ENCODE results near the gene DPEP3.

DPEP3 gene

GRCh38 chr16:67936880-67937605, 43.3 kb downstream of the DPEP3 start:
- TF ChIP-seq CTCF (IDR thresholded peaks at IDR 0.05; ENCODE audit: insufficient read depth, low read length, poor library complexity, severe bottlenecking) (no peak), EZH2phosphoT487 (conservative IDR thresholded peaks at IDR 0.05; ENCODE audit: low read length) (no peak)
- Histone ChIP-seq H3F3A (ENCODE audit: insufficient read depth) (peaks cover 11% of the 10 kb centered on the region), H3K4me3 (ENCODE audit: insufficient read depth, low read length, poor library complexity, severe bottlenecking) (peak overlapping the region; percentile 77), H3K36me3 (ENCODE audit: low read length) (no peaks in the 10 kb centered on the region), H3K9ac (ENCODE audit: low read length) (peak overlapping the region; percentile 89), H3K27ac (ENCODE audit: low read depth, low read length) (peak overlapping the region; percentile 89), H3K4me2 (ENCODE audit: low read depth, low read length, poor library complexity, severe bottlenecking) (peak overlapping the region; percentile 89), H3K79me2 (ENCODE audit: insufficient read depth, low read length) (peaks cover 25% of the 10 kb centered on the region), H3K27me3 (ENCODE audit: low read length) (no peaks in the 10 kb centered on the region), H3K9me3 (ENCODE audit: insufficient read depth, low read length) (no peaks in the 10 kb centered on the region), H4K20me1 (ENCODE audit: low read depth, low read length) (no peaks in the 10 kb centered on the region), H3K9me2 (replicated peaks; ENCODE audit: insufficient read depth, low read length) (no peaks in the 10 kb centered on the region), H2AFZ (ENCODE audit: low read depth, low read length, severe bottlenecking) (no peak overlapping the region)

- no peaks in the 10 kb centered on the region for H3K27me3 ChIP-seq (ENCODE audit: low read length)
- H3F3A ChIP-seq (ENCODE audit: insufficient read depth), result peaks cover 5% of the 10 kb centered on the region
- H2AFZ ChIP-seq (ENCODE audit: low read depth, low read length, severe bottlenecking), result peak within 1 kb of the TSS; percentile 8
- no peaks in the 10 kb centered on the region for H4K20me1 ChIP-seq (ENCODE audit: low read depth, low read length)
- no peaks in the 10 kb centered on the region for H3K9me3 ChIP-seq (ENCODE audit: insufficient read depth, low read length)
- peak within 1 kb of the TSS; percentile 77 for H3K4me3 ChIP-seq (ENCODE audit: insufficient read depth, low read length, poor library complexity, severe bottlenecking)
- H3K27ac ChIP-seq (ENCODE audit: low read depth, low read length), result peak within 1 kb of the TSS; percentile 89
- peaks cover 25% of the 10 kb centered on the region for H3K79me2 ChIP-seq (ENCODE audit: insufficient read depth, low read length)
- H3K9ac ChIP-seq (ENCODE audit: low read length), result peak within 1 kb of the TSS; percentile 89
- H3K36me3 ChIP-seq (ENCODE audit: low read length), result no peaks in the 10 kb centered on the region
- no peak for TF ChIP-seq CTCF (IDR thresholded peaks at IDR 0.05; ENCODE audit: insufficient read depth, low read length, poor library complexity, severe bottlenecking)
- TF ChIP-seq EZH2phosphoT487 (conservative IDR thresholded peaks at IDR 0.05; ENCODE audit: low read length), result no peak
- H3K4me2 ChIP-seq (ENCODE audit: low read depth, low read length, poor library complexity, severe bottlenecking), result peak within 1 kb of the TSS; percentile 89
- no peaks in the 10 kb centered on the region for H3K9me2 ChIP-seq (replicated peaks; ENCODE audit: insufficient read depth, low read length)
These were observed 44.0 kb downstream of the DPEP3 start, which contains the start of gene PSMB10 for GRCh38 chr16:67936124-67936879. PSMB10 (minus strand) TSS chr16:67936850; CDS start chr16:67936749, 101 bp downstream.

DNA sequence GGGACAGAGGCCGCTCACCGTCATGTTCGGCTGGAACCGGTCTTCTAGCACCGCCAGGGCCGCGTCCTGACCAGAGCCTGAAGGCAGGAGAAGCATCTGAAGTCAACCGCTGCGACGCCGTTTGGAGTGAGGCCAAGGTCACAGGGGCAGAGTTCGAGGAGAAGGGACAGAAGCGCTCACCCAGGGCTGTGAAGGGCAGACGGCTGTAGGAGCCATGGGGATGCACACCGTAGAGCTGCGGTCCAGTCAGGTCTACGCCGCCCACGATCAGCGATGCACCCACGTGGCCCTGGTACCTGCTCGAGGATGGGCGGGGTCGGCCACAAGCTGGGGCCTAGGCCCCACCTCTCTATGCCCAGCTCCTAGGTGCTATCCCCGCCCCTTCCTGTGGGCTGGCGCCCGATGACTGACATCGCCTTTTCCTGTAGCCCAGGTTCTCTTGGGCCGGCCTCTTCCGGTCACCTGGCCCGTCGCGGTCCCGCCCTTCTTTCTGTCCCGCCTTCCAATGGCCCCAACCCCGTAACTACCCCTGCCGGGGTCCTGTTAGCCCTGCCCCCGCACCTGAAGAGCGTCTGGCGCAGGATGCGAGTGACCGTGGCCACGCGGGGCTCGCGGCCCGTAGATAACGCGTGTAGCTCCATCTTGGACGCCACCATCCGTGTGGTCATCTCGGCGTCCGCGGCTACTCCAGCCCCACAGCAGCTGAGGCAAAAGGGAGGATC, 44.7 kb downstream of the DPEP3 start:
- H3K4me2 ChIP-seq (ENCODE audit: low read depth, low read length, poor library complexity, severe bottlenecking), result peak overlapping the region; percentile 89
- no peaks in the 10 kb centered on the region for H3K36me3 ChIP-seq (ENCODE audit: low read length)
- H3F3A ChIP-seq (ENCODE audit: insufficient read depth), result peaks cover 4% of the 10 kb centered on the region
- no peak for TF ChIP-seq EZH2phosphoT487 (conservative IDR thresholded peaks at IDR 0.05; ENCODE audit: low read length)
- TF ChIP-seq CTCF (IDR thresholded peaks at IDR 0.05; ENCODE audit: insufficient read depth, low read length, poor library complexity, severe bottlenecking), result no peak
- no peaks in the 10 kb centered on the region for H3K9me3 ChIP-seq (ENCODE audit: insufficient read depth, low read length)
- H2AFZ ChIP-seq (ENCODE audit: low read depth, low read length, severe bottlenecking), result peak overlapping the region; percentile 19
- H3K79me2 ChIP-seq (ENCODE audit: insufficient read depth, low read length), result peaks cover 25% of the 10 kb centered on the region
- H3K9ac ChIP-seq (ENCODE audit: low read length), result peak overlapping the region; percentile 89
- H4K20me1 ChIP-seq (ENCODE audit: low read depth, low read length), result no peaks in the 10 kb centered on the region
- H3K27me3 ChIP-seq (ENCODE audit: low read length), result no peaks in the 10 kb centered on the region
- H3K9me2 ChIP-seq (replicated peaks; ENCODE audit: insufficient read depth, low read length), result no peaks in the 10 kb centered on the region
- H3K27ac ChIP-seq (ENCODE audit: low read depth, low read length), result peak overlapping the region; percentile 89
- H3K4me3 ChIP-seq (ENCODE audit: insufficient read depth, low read length, poor library complexity, severe bottlenecking), result peak overlapping the region; percentile 77
